ENCODE measurements around the gene FAXDC2. TPM values are rescaled to one million over a fixed set of nuclear protein-coding genes. Genes with fewer than 3 reads are reported as not detected.
A peak's percentile ranks its signal among the peaks of the same experiment; 100 is the strongest.

The FAXDC2 gene
- total RNA-seq, 1 donor from 2014 or later = 79.0 TPM

GRCh38 chr5:154791535-154791934 is 58.9 kb downstream of the FAXDC2 start:
- ATAC-seq = no peak
- peaks cover 55% of the 10 kb centered on the region for H3K36me3 ChIP-seq
- no peak for TF ChIP-seq CTCF (IDR thresholded peaks at IDR 0.05)
- intact Hi-C loops (cut with DNase I) = no loop called here
- H3K27ac ChIP-seq = no peak overlapping the region
- no peaks in the 10 kb centered on the region for H3K9me3 ChIP-seq
- H3K27me3 ChIP-seq = no peaks in the 10 kb centered on the region
- no peak overlapping the region for H3K4me3 ChIP-seq
- peaks cover 20% of the 10 kb centered on the region for H3K4me1 ChIP-seq
- no peak for DNase-seq

- TF ChIP-seq CTCF (IDR thresholded peaks at IDR 0.05) = no peak
- peaks cover 37% of the 10 kb centered on the region for H3K4me1 ChIP-seq
- no peaks in the 10 kb centered on the region for H3K27me3 ChIP-seq
- peaks cover 28% of the 10 kb centered on the region for H3K36me3 ChIP-seq
- no peaks in the 10 kb centered on the region for H3K9me3 ChIP-seq
- no peak overlapping the region for H3K4me3 ChIP-seq
- DNase-seq = no peak
- ATAC-seq = no peak
- no peak overlapping the region for H3K27ac ChIP-seq
- intact Hi-C loops (cut with DNase I) = no loop called here
These were observed 62.2 kb downstream of the FAXDC2 start for GRCh38 chr5:154788212-154788611.

- peaks cover 11% of the 10 kb centered on the region for H3K36me3 ChIP-seq
- H3K9me3 ChIP-seq = no peaks in the 10 kb centered on the region
- no peak overlapping the region for H3K27ac ChIP-seq
- no peak for TF ChIP-seq CTCF (IDR thresholded peaks at IDR 0.05)
- no peak for DNase-seq
- ATAC-seq = no peak
- H3K4me3 ChIP-seq = no peak overlapping the region
- no peaks in the 10 kb centered on the region for H3K27me3 ChIP-seq
- H3K4me1 ChIP-seq = peaks cover 54% of the 10 kb centered on the region
- intact Hi-C loops (cut with DNase I) = no loop called here
These were observed 64.0 kb downstream of the FAXDC2 start for GRCh38 chr5:154786414-154786813.

GRCh38 chr5:154784856-154785255 is 65.5 kb downstream of the FAXDC2 start:
- H3K27ac ChIP-seq = no peak overlapping the region
- no peak for TF ChIP-seq CTCF (IDR thresholded peaks at IDR 0.05)
- no peak overlapping the region for H3K4me3 ChIP-seq

GRCh38 chr5:154783774-154784460 is 66.5 kb downstream of the FAXDC2 start:
- no peak overlapping the region for H3K27ac ChIP-seq
- TF ChIP-seq CTCF (IDR thresholded peaks at IDR 0.05) = no peak
- peaks cover 65% of the 10 kb centered on the region for H3K4me1 ChIP-seq
- H3K27me3 ChIP-seq = no peaks in the 10 kb centered on the region
- H3K4me3 ChIP-seq = no peak overlapping the region
- ATAC-seq (peak; percentile 35), DNase-seq (no peak)
- H3K36me3 ChIP-seq = no peaks in the 10 kb centered on the region
- H3K9me3 ChIP-seq = no peaks in the 10 kb centered on the region
- intact Hi-C loops (cut with DNase I) = no loop called here

More at GRCh38 chr5:154784856-154785255, 65.5 kb downstream of the FAXDC2 start:
- Histone ChIP-seq H3K36me3 (no peaks in the 10 kb centered on the region), H3K4me1 (peaks cover 59% of the 10 kb centered on the region), H3K9me3 (no peaks in the 10 kb centered on the region), H3K27me3 (no peaks in the 10 kb centered on the region)
- intact Hi-C loops (cut with DNase I) = no loop called here
- ATAC-seq = no peak
- no peak for DNase-seq

All from upper lobe of right lung (tissue), 1 donor.